ENCODE results near the gene GRID2.

GRID2 gene

DNA sequence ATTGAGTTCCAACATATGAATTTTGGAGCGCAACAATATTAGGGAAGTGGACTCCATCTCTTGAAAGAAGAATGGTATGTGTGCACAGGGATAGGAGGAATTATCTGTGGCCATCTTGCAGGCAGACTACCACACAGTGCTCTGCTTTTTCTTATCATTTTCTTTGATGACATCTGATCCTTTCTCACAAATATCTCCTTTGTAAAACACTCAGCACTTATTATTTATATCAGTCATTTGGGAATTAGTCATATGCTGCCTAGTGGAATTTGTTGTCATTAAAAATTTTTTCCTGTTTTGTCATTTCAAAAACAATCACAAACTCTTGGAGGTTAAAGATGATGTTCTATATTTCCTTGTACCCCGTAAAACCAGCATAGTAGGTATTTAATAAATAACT is 1080.5 kb downstream of the GRID2 start:
- no peak for DNase-seq (ENCODE audit: low read depth in 2 of 3, low spot score in 1 of 3)

DNA sequence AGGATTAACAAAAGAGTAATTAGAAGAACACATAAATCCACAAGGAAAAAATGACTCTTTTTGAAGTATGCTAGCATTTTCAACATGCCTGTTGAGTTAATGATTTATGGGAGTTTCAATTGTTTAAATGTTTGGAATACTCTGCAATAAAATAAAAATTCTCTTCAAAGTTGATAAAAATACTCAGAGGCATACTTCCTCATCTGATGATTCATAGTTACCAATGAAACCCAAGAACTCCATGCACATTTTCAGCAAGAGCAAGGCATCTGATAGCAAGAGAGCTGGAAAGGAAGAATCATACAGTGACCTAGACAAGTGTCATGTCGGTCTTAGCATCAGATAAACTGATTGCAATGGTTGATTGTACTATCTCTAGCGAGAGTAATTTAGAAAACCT is 1081.1 kb downstream of the GRID2 start:
- no peak for DNase-seq (ENCODE audit: low read depth in 2 of 3, low spot score in 1 of 3)

DNA sequence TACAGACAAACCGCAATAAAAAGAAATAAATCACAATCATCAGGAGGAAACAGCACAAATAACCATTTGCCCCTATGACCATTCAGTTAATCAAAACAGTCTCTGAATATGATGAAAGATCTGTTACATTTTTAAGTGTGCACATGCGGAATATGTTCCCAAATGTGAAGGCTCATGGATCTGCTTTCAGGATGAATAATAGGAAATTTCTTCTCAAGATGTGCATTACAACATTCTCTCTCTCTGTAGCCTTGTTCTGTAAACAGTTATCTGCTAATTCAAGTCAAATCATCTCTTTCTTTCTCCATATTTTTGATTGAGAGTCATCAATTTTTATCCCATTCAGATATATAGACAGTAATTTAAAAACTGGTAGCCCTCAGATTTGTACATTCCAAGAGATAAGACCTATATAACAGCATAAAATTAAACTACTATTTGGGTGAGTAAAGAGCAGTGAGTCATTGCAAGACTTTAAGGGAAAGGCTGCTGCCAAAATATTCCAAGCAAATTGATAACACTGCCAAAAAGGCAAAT is 1090.8 kb downstream of the GRID2 start:
- DNase-seq (ENCODE audit: low read depth in 2 of 3, low spot score in 1 of 3): no peak

GRCh38 chr4:93396272-93396671 is 1092.5 kb downstream of the GRID2 start:
- no peak for DNase-seq (ENCODE audit: low read depth in 2 of 3, low spot score in 1 of 3)

DNA sequence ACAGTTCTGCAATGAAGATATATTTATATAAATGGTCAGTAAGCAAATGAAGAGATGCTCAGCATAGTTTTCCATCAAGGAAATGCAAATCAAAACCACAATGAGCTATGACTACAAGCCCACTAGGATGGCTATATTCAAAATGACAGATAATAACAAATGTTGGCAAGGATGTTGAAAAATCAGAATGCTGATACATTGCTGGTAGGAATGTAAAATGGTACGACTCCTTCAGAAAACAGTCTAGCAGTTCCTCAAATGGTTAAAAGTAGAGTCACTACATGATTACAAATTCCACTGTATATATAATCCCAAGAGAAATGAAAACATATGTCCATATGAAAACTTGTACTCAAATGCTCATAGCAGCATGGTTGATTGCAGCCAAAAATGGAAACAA is 1099.8 kb downstream of the GRID2 start:
- DNase-seq (ENCODE audit: low read depth in 2 of 3, low spot score in 1 of 3): no peak

DNA sequence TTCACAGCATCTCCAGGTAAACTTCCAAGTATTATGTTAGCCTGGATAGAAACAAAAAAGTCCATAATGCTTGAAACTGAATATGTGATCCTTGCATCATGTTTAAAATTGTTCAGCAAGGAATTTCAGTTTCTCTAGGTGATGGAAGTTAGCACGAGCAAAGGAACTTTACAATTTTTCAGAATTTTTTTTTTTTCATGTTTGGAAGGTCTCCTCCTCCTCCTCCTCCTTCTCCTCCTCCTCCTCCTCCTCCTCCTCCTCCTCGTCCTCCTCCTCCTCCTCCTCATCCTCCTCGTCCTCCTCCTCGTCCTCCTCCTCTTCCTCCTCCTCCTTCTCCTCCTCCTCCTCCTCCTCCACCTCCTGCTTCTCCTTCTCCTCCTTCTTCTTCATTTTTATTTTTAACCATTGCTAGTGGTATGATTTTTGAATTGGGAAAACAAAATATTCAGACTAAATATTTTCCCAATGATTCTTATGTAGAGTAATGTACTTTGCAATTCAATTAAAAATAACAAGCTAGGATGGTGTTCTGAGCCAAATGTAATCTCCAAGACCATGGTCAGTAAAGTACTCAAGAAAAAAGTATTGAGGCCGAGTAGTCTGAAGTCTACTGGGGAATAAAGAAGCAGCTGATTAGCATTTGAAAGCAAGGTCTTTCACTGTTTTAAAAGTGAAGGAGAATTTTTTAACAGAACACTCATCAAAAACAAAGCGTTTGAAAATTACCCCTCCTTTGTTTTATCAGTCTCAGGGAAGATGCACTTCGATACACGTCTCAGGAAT is 1103.9 kb downstream of the GRID2 start:
- DNase-seq (ENCODE audit: low read depth in 2 of 3, low spot score in 1 of 3): no peak

- no peak for DNase-seq (ENCODE audit: low read depth in 2 of 3, low spot score in 1 of 3)
Measured at GRCh38 chr4:93409035-93409434, 1105.3 kb downstream of the GRID2 start.

DNA sequence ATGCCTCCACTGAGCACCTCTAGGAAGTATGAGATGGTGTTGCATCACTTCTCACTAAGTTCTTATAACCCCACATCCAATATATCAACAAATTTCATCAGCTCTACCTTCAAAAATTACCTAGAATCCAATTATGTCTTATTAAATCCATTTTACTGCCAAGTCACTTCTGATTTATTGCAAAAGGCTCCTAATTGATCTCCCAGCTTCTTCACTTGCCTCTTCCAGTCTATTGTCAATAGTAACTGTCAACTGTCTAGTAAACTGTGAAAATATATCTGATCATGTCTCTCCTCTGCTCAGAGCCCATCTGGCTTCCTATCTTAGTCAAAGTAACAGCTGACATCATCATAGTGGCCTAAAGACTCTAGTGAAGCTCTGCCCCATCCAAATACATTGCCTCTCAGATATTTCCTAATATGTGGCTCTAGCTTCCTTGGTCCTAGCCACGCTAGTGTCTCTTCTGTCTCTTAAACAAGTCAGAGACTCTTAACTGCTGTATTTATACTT is 1110.3 kb downstream of the GRID2 start:
- DNase-seq (ENCODE audit: low read depth in 2 of 3, low spot score in 1 of 3): no peak

- DNase-seq (ENCODE audit: low read depth in 2 of 3, low spot score in 1 of 3): no peak
Measured at GRCh38 chr4:93416344-93417128, 1112.8 kb downstream of the GRID2 start.

GRCh38 chr4:93431371-93431770 is 1127.6 kb downstream of the GRID2 start:
- no peak for DNase-seq (ENCODE audit: low read depth in 2 of 3, low spot score in 1 of 3)

- DNase-seq (ENCODE audit: low read depth in 2 of 3, low spot score in 1 of 3): no peak
Measured at GRCh38 chr4:93433840-93434239, 1130.1 kb downstream of the GRID2 start.

DNA sequence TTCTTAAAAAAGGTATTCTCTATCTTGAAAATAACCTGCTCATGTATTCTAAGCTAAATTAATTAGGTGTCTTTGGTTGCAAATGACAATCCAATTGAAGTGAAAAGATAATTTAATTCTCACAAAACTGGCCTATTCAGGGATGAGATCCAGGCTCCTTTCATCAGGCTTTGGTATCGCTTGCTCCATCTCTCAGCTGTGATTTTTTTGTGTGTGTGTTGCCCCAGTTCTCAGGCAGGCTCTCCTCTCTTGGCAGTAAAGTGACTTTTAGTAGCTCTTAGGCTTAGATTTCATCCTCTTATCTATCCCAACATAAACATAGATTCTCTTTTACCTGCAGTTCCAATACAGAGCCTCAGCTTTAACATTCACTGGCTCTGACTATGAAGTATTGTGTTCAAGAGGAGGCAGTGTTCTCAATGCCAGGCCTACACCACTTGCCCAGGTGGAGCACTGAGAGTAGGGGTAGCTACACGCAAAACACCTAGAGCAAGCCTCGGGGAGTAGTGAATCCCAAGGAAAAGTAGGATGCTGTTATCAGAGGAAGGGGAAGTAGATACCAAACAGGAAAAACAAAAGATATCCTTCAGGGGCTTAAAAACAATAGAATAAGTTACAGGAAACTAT is 1132.3 kb downstream of the GRID2 start:
- no peak for DNase-seq (ENCODE audit: low read depth in 2 of 3, low spot score in 1 of 3)

- DNase-seq (ENCODE audit: low read depth in 2 of 3, low spot score in 1 of 3): no peak
Measured at GRCh38 chr4:93437991-93438390, 1134.2 kb downstream of the GRID2 start.

DNA sequence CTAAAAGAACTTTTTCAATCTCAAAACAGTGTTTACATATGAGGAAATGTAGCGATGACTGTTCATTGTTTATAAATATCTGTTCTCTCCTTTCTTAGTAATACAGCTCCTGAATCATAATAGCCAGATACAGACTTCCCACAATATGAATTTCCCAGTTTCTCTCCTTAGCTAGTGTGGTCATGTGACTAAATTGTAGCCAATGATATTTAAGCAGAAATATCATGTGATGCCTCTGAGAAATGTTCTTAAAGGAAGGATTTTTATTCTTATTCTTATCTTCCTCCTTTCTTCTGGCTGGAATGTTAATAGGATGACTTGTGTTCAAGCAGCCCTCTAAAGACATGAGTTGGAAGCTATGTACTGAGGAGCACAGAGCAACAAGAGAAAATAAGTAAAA is 1141.1 kb downstream of the GRID2 start:
- DNase-seq (ENCODE audit: low read depth in 2 of 3, low spot score in 1 of 3): no peak

GRCh38 chr4:93446038-93446437 is 1142.3 kb downstream of the GRID2 start:
- DNase-seq (ENCODE audit: low read depth in 2 of 3, low spot score in 1 of 3): no peak

GRCh38 chr4:93448691-93449293 is 1145.0 kb downstream of the GRID2 start:
- DNase-seq (ENCODE audit: low read depth in 2 of 3, low spot score in 1 of 3): no peak

DNA sequence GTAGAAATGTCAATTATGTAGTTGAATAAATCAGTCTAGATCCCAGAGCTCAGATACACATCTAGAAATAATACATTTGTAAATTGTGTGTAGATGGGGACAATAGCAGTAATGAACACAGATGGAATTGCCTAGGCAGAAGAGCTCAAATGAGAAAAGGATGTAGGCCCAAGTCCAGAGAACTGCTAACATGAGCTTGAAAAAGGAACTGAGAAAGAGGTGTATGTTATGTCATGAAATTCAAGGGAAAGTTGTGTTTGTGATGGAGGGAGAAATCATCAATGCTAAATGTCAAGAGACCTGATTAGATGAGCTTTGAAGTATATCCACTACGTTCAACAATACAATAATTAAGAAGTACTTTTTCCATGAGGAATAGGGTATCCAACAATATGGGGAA is 1148.2 kb downstream of the GRID2 start:
- no peak for DNase-seq (ENCODE audit: low read depth in 2 of 3, low spot score in 1 of 3)

- no peak for DNase-seq (ENCODE audit: low read depth in 2 of 3, low spot score in 1 of 3)
Measured at GRCh38 chr4:93461541-93461940, 1157.8 kb downstream of the GRID2 start.

GRCh38 chr4:93466446-93466845 is 1162.7 kb downstream of the GRID2 start:
- DNase-seq (ENCODE audit: low read depth in 2 of 3, low spot score in 1 of 3): no peak

DNA sequence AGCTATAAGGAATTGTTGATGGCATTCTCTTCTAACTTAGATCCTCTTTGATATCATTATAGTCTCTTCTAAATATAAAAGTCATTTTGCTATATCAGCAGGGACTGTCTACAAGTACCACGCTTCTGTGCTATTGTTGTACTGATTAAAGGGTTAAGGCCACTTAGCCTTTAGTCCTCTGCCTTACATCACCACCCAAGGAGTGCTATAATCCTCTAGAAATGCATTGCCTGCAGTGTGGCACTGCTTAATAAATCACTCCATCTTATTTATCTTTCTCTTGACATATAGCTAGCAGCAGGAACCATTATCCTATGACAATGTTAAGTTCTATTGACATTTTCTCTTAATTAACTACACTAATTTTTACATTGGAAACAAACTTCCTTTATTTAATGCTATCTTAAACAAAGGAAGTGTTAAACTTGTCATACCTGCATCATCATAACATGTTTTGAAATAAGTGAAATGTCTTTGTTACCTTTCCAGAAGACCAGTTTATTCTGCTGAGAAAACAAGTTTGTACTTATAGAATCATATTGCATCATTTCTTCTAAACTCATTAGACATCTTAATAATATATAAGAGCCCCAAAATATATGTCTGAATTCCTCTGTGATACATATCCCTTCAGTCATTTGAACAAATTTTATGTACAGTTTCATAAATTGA is 1163.9 kb downstream of the GRID2 start:
- no peak for DNase-seq (ENCODE audit: low read depth in 2 of 3, low spot score in 1 of 3)

GRCh38 chr4:93469560-93469959 is 1165.8 kb downstream of the GRID2 start:
- no peak for DNase-seq (ENCODE audit: low read depth in 2 of 3, low spot score in 1 of 3)
